Suprapubic skin (tissue), 4 donors: ENCODE results near the gene PPIH. TPM values are rescaled to one million over a fixed set of nuclear protein-coding genes. Genes with fewer than 3 reads are reported as not detected.

Experiments
- DNase-seq, 2 donors: peaks; one replicate each; pipeline ENCODE4 v3.0.0-alpha.2; 2019; ENCODE audit warnings: low spot score in 2 of 2
- H3K27ac ChIP-seq: fragments of 200-600 bp; sonication (generic); one replicate; pipeline ENCODE4 v1.5.1; 2019
- H3K27me3 ChIP-seq: fragments of 200-600 bp; sonication (generic); one replicate; pipeline ENCODE4 v1.5.1; 2019
- H3K36me3 ChIP-seq: fragments of 200-600 bp; sonication (generic); one replicate; pipeline ENCODE4 v1.5.1; 2019
- H3K4me1 ChIP-seq: fragments of 200-600 bp; sonication (generic); one replicate; pipeline ENCODE4 v1.5.1; 2019
- H3K4me3 ChIP-seq: fragments of 200-600 bp; sonication (generic); one replicate; pipeline ENCODE4 v1.5.1; 2019; ENCODE audit warnings: mild to moderate bottlenecking
- H3K9me3 ChIP-seq: fragments of 200-600 bp; sonication (generic); one replicate; pipeline ENCODE4 v1.5.1; 2019
- EP300 ChIP-seq: sonication (generic); formaldehyde crosslinking; IDR thresholded peaks from one replicate; pipeline ENCODE4 v1.6.1; 2017; ENCODE audit warnings: antibody characterized with exemption
- POLR2A ChIP-seq, 2 donors: fragments of 450-650 bp; IDR thresholded peaks; one replicate each; pipeline ENCODE4 v1.6.1; 2017; ENCODE audit warnings: antibody characterized with exemption in 2 of 2, mild to moderate bottlenecking in 2 of 2, moderate library complexity in 2 of 2
- POLR2AphosphoS5 ChIP-seq, 3 donors: sonication (generic); formaldehyde crosslinking; IDR thresholded peaks; one replicate each; pipeline ENCODE4 v1.6.1; 2017; ENCODE audit warnings: antibody characterized with exemption in 3 of 3
- WGBS: methylation state at CpG from one replicate; pipeline ENCODE4 v1.1.5; 2018; 5-methylcytosine and 5-hydroxymethylcytosine counted together
- total RNA-seq, 4 donors: library from RNA; depleted of rRNA; stranded (reverse); fragments of >200 nt; gene quantifications; one replicate each; pipeline ENCODE4 v1.1.0, GENCODE V29; 2016
- TF ChIP-seq, protein P1 (sequence below), 2 donors: fragments of 200-600 bp in 1 of 2; fragments of 450-650 bp in 1 of 2; sonication (generic) in 1 of 2; IDR thresholded peaks; one replicate each; pipeline ENCODE4 v1.5.1; 2016 to 2019; ENCODE audit warnings: antibody characterized with exemption in 2 of 2, mild to moderate bottlenecking in 1 of 2, moderate library complexity in 1 of 2

Gene PPIH
- total RNA-seq, 4 donors from 2014 or later, result 28.6 to 34.4 (median 29.9) TPM

DNA sequence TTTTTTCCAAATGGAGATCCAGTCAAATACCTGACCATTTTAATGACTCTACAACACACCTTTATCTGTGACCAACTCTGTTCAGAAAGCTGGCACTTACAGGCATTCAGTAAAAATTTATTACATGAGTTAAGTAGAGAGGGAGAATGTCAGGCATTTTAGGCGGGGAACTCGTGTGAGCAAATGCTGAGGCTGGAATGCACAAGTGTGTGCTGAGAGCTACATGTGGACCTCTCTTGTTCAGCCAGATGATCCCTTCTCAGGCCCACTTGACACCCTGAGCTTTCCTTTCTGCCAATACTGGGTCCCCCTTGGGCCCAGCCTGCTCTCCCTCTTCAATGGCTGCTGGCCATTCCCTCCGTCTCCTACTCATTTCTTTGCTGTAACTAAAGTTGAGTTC, 11.7 kb downstream of the PPIH start:
- peaks cover 2% of the 10 kb centered on the region for H3K4me1 ChIP-seq
- TF ChIP-seq, protein P1, sequence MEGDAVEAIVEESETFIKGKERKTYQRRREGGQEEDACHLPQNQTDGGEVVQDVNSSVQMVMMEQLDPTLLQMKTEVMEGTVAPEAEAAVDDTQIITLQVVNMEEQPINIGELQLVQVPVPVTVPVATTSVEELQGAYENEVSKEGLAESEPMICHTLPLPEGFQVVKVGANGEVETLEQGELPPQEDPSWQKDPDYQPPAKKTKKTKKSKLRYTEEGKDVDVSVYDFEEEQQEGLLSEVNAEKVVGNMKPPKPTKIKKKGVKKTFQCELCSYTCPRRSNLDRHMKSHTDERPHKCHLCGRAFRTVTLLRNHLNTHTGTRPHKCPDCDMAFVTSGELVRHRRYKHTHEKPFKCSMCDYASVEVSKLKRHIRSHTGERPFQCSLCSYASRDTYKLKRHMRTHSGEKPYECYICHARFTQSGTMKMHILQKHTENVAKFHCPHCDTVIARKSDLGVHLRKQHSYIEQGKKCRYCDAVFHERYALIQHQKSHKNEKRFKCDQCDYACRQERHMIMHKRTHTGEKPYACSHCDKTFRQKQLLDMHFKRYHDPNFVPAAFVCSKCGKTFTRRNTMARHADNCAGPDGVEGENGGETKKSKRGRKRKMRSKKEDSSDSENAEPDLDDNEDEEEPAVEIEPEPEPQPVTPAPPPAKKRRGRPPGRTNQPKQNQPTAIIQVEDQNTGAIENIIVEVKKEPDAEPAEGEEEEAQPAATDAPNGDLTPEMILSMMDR (IDR thresholded peaks at IDR 0.05), result no peak
- TF ChIP-seq POLR2AphosphoS5 (IDR thresholded peaks at IDR 0.05), result no peak
- TF ChIP-seq EP300, result no peak
- no peak for TF ChIP-seq POLR2A (IDR thresholded peaks at IDR 0.05)
- H3K36me3 ChIP-seq, result peaks cover 76% of the 10 kb centered on the region
- WGBS, result 93% methylated on average over 3 of the region's 3 CpGs
- DNase-seq, result no peak
- no peak overlapping the region for H3K4me3 ChIP-seq
- H3K27me3 ChIP-seq, result no peaks in the 10 kb centered on the region
- H3K9me3 ChIP-seq, result no peaks in the 10 kb centered on the region
- no peak overlapping the region for H3K27ac ChIP-seq

DNA sequence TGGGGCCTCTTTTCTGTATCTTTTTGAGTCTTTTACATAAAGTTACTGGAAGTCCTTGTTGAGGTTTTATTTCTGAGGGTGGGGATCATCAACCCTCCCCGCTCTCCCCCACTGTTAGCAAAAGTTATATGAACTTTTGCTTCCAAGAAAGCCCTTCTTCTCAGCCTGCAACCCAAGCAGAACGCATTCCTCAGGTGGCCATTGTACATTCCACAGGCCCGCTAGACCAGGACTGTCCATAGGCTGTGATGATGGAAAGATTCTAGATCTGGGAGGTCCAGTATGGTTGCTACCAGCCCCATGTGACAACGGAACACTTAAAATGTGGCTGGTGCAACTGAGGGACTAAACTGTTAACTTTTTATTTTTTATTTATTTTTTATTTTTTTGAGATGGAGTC, 12.2 kb downstream of the PPIH start:
- TF ChIP-seq EP300 (no peak), POLR2A (IDR thresholded peaks at IDR 0.05) (no peak), POLR2AphosphoS5 (IDR thresholded peaks at IDR 0.05) (no peak)
- TF ChIP-seq, protein P1 (IDR thresholded peaks at IDR 0.05), result no peak
- Histone ChIP-seq H3K4me3 (no peak overlapping the region), H3K27me3 (no peaks in the 10 kb centered on the region), H3K36me3 (peaks cover 76% of the 10 kb centered on the region), H3K9me3 (no peaks in the 10 kb centered on the region), H3K27ac (no peak overlapping the region), H3K4me1 (peaks cover 2% of the 10 kb centered on the region)
- no peak for DNase-seq
- WGBS, result 96% methylated on average over 4 of the region's 4 CpGs

DNA sequence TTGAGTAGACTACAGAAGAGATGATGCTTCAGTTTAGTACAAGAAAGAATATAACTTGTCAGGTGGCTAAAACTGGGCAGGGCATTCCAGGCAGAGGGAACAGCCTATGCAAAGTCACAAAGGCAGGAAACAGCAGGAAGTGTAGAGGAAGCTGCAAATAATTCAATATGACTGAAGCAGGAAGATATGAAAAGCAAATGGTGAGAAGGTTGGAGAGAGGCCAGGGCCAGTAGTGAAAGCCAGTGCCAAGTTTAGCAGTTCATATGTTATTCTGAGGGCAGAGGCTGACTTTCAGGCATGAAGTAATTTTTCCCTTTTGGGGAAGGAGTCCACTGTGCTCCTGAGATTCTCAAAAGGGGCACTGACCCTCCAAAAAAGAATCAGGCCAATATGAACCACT, 16.0 kb downstream of the PPIH start:
- no peaks in the 10 kb centered on the region for H3K9me3 ChIP-seq
- DNase-seq, result no peak
- no peak overlapping the region for H3K27ac ChIP-seq

DNA sequence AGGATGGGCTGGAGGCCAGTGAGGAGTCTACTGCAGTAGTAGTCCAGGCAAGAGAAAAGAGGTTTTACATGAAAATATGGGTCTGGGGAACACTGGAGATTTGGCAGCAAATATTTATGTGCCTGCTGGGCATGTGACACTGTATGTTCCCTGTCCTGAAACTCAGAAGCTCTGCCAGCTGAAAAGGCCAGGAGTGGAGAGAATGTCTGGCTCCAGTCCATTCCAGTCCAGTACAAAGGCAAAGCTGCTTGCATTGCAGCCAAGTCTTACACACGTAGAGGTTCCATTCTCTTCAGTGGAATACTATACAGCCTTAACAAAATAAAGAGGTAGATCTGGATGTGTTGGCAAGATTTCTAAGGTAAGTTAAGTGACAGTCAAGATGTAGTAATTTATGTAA, 16.5 kb downstream of the PPIH start:
- Histone ChIP-seq H3K27me3 (no peaks in the 10 kb centered on the region), H3K4me1 (peaks cover 2% of the 10 kb centered on the region), H3K9me3 (no peaks in the 10 kb centered on the region), H3K36me3 (peaks cover 41% of the 10 kb centered on the region), H3K27ac (no peak overlapping the region), H3K4me3 (no peak overlapping the region)
- 37% methylated on average over 1 of the region's 1 CpG for WGBS
- TF ChIP-seq EP300, result no peak
- TF ChIP-seq, protein P1 (IDR thresholded peaks at IDR 0.05), result no peak
- TF ChIP-seq POLR2AphosphoS5 (IDR thresholded peaks at IDR 0.05), result no peak
- TF ChIP-seq POLR2A (IDR thresholded peaks at IDR 0.05), result no peak
- DNase-seq, result no peak

More for the DNA sequence above, 16.0 kb downstream of the PPIH start:
- H3K36me3 ChIP-seq, result peaks cover 43% of the 10 kb centered on the region
- TF ChIP-seq EP300, result no peak
- no peak for TF ChIP-seq POLR2AphosphoS5 (IDR thresholded peaks at IDR 0.05)
- TF ChIP-seq, protein P1 (IDR thresholded peaks at IDR 0.05), result no peak
- no peak for TF ChIP-seq POLR2A (IDR thresholded peaks at IDR 0.05)
- no peaks in the 10 kb centered on the region for H3K27me3 ChIP-seq
- no peak overlapping the region for H3K4me3 ChIP-seq
- peaks cover 2% of the 10 kb centered on the region for H3K4me1 ChIP-seq

DNA sequence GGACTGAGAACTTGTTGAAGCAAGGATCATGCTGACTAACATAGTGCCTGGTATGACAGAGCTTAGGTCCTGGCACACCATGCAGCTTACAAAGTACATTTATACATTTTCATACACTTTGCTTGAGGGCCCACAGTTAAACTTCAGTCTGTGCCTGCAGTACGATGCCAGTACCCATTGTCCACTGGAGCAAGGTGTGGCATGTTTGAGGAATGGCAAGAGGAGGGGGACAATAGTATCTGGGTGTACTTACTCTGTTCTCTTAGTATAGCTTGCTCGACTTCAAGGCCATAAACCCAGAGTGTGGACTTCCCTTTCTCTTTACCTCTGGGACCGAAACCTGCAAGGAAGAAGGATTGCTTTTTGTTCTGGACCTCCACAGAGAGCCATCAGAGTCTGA, 17.2 kb downstream of the PPIH start:
- no peak for DNase-seq
- H3K27me3 ChIP-seq, result no peaks in the 10 kb centered on the region
- TF ChIP-seq POLR2A (IDR thresholded peaks at IDR 0.05) (no peak), EP300 (no peak), POLR2AphosphoS5 (IDR thresholded peaks at IDR 0.05) (no peak)
- TF ChIP-seq, protein P1 (IDR thresholded peaks at IDR 0.05), result no peak
- H3K4me1 ChIP-seq, result peaks cover 2% of the 10 kb centered on the region
- 86% methylated on average over 3 of the region's 3 CpGs for WGBS
- no peak overlapping the region for H3K4me3 ChIP-seq
- peaks cover 33% of the 10 kb centered on the region for H3K36me3 ChIP-seq
- no peak overlapping the region for H3K27ac ChIP-seq
- no peaks in the 10 kb centered on the region for H3K9me3 ChIP-seq
